Neural cell (in vitro differentiated cells): ENCODE measurements around the gene WDR37. TPM values are rescaled to one million over a fixed set of nuclear protein-coding genes. Genes with fewer than 3 reads are reported as not detected.

Source experiments
- H2AFZ ChIP-seq: fragments of 200-600, 300-800 bp; sonication (generic), shearing (Covaris generic); 2 replicates; pipeline ENCODE4 v1.6.0; 2014; ENCODE audit warnings: low read depth, mild to moderate bottlenecking, antibody characterized with exemption, low read length, moderate library complexity
- H3F3A ChIP-seq: fragments of 200-600 bp; shearing (Covaris generic); 2 replicates; pipeline ENCODE4 v1.6.1; 2016; ENCODE audit warnings: mild to moderate bottlenecking, moderate library complexity, mixed read lengths, antibody characterized with exemption, low read length; ENCODE audit not compliant: insufficient read depth, poor library complexity, severe bottlenecking
- H3K27ac ChIP-seq: fragments of 200-600, 300-800 bp; sonication (generic), shearing (Covaris generic); 2 replicates; pipeline ENCODE4 v1.5.1; 2014; ENCODE audit warnings: mild to moderate bottlenecking, low read length, moderate library complexity
- H3K27me3 ChIP-seq: fragments of 300-800, 200-600 bp; sonication (generic), shearing (Covaris generic); 2 replicates; pipeline ENCODE4 v1.6.0; 2014; ENCODE audit warnings: mild to moderate bottlenecking, low read depth, low read length, moderate library complexity; ENCODE audit not compliant: insufficient read depth
- H3K36me3 ChIP-seq: fragments of 300-800, 200-600 bp; sonication (generic), shearing (Covaris generic); 2 replicates; pipeline ENCODE4 v1.5.1; 2014; ENCODE audit warnings: mild to moderate bottlenecking, antibody characterized with exemption, low read length, moderate library complexity; ENCODE audit not compliant: insufficient read depth
- H3K4me2 ChIP-seq: fragments of 300-800, 200-600 bp; sonication (generic), shearing (Covaris generic); 2 replicates; pipeline ENCODE4 v1.6.0; 2014; ENCODE audit warnings: mild to moderate bottlenecking, low read length
- H3K4me3 ChIP-seq: fragments of 300-800, 200-600 bp; sonication (generic), shearing (Covaris generic); 2 replicates; pipeline ENCODE4 v1.5.1; 2014; ENCODE audit warnings: mild to moderate bottlenecking, low read length, moderate library complexity
- H3K79me2 ChIP-seq: fragments of 200-600 bp; shearing (Covaris generic); replicated peaks from 2 replicates; pipeline ENCODE4 v1.6.0; 2014; ENCODE audit warnings: mild to moderate bottlenecking, low read length, moderate library complexity; ENCODE audit not compliant: insufficient read depth
- H3K9ac ChIP-seq: fragments of 300-800, 200-600 bp; sonication (generic), shearing (Covaris generic); 2 replicates; pipeline ENCODE4 v1.6.1; 2016; ENCODE audit warnings: mild to moderate bottlenecking, low read length, mixed read lengths
- H3K9me2 ChIP-seq: fragments of 200-600 bp; shearing (Covaris generic); 2 replicates; pipeline ENCODE4 v1.6.1; 2016; ENCODE audit warnings: mild to moderate bottlenecking, low read length, mixed read lengths; ENCODE audit not compliant: insufficient read depth
- H3K9me3 ChIP-seq: fragments of 200-600, 300-800 bp; sonication (generic), shearing (Covaris generic); 2 replicates; pipeline ENCODE4 v1.6.1; 2016; ENCODE audit warnings: mild to moderate bottlenecking, mixed run types, low read length, moderate library complexity, mixed read lengths
- H4K20me1 ChIP-seq: fragments of 200-600 bp; shearing (Covaris generic); 2 replicates; pipeline ENCODE4 v1.6.1; 2016; ENCODE audit warnings: mild to moderate bottlenecking, mixed run types; ENCODE audit not compliant: insufficient read depth
- CTCF ChIP-seq: fragments of 450-650 bp; IDR thresholded peaks from 2 replicates; pipeline ENCODE4 v1.5.1; 2014; ENCODE audit warnings: antibody characterized with exemption, mild to moderate bottlenecking, moderate library complexity; ENCODE audit not compliant: poor library complexity, severe bottlenecking
- EP300 ChIP-seq: fragments of 450-650 bp; conservative IDR thresholded peaks from 2 replicates; pipeline ENCODE4 v1.6.1; 2014; ENCODE audit warnings: antibody characterized with exemption, mild to moderate bottlenecking, moderate library complexity; ENCODE audit not compliant: poor library complexity, severe bottlenecking
- EZH2 ChIP-seq: fragments of 200-600, 300-800 bp; shearing (Covaris generic), sonication (generic); IDR thresholded peaks from 2 replicates; pipeline ENCODE4 v1.6.1; 2014; ENCODE audit warnings: antibody characterized with exemption, low read length, borderline replicate concordance, mild to moderate bottlenecking; ENCODE audit not compliant: insufficient read depth, poor library complexity, severe bottlenecking
- MXI1 ChIP-seq: fragments of 450-650 bp; conservative IDR thresholded peaks from 2 replicates; pipeline ENCODE4 v1.6.1; 2014; ENCODE audit warnings: antibody characterized with exemption, mild to moderate bottlenecking; ENCODE audit not compliant: poor library complexity, severe bottlenecking
- POLR2AphosphoS5 ChIP-seq: IDR thresholded peaks from 2 replicates; pipeline ENCODE4 v1.6.1; 2012
- RAD21 ChIP-seq: fragments of 450-650 bp; conservative IDR thresholded peaks from 2 replicates; pipeline ENCODE4 v1.6.1; 2014; ENCODE audit warnings: antibody characterized with exemption, mild to moderate bottlenecking, moderate library complexity
- REST ChIP-seq: IDR thresholded peaks from 2 replicates; pipeline ENCODE4 v1.6.1; 2012; ENCODE audit warnings: borderline replicate concordance
- SMC3 ChIP-seq: fragments of 450-650 bp; conservative IDR thresholded peaks from 2 replicates; pipeline ENCODE4 v1.6.1; 2014; ENCODE audit warnings: antibody characterized with exemption, mild to moderate bottlenecking, moderate library complexity; ENCODE audit not compliant: poor library complexity
- TAF1 ChIP-seq: IDR thresholded peaks from 2 replicates; pipeline ENCODE4 v1.6.1; 2012; ENCODE audit warnings: low read depth
- polyA plus RNA-seq: library from polyadenylated mRNA; depleted of rRNA; stranded (reverse); fragments of >200 nt; gene quantifications from 2 replicates; pipeline ENCODE4 v1.2.3, GENCODE V29; 2014

Gene WDR37
- polyA plus RNA-seq, 1 donor from 2014 or later = 32.3 TPM

- Histone ChIP-seq H3K36me3 (peaks cover 5% of the 10 kb centered on the region), H3K9ac (no peak overlapping the region), H3K27me3 (no peaks in the 10 kb centered on the region), H3K9me3 (no peaks in the 10 kb centered on the region), H3F3A (no peaks in the 10 kb centered on the region), H3K4me3 (no peak overlapping the region), H3K27ac (no peak overlapping the region), H4K20me1 (no peaks in the 10 kb centered on the region), H3K4me2 (no peak overlapping the region), H3K79me2 (no peaks in the 10 kb centered on the region), H3K9me2 (no peaks in the 10 kb centered on the region), H2AFZ (no peak overlapping the region)
- no peak for TF ChIP-seq POLR2AphosphoS5
- TF ChIP-seq EP300 = no peak
- TF ChIP-seq RAD21 = no peak
- no peak for TF ChIP-seq MXI1
- TF ChIP-seq EZH2 = no peak
- TF ChIP-seq TAF1 = no peak
- TF ChIP-seq CTCF = no peak
- TF ChIP-seq SMC3 = no peak
- no peak for TF ChIP-seq REST
These were observed 75.0 kb downstream of the WDR37 start for GRCh38 chr10:1130995-1131790.

- Histone ChIP-seq H2AFZ (no peak overlapping the region), H3K9me3 (no peaks in the 10 kb centered on the region), H3K4me3 (no peak overlapping the region), H3F3A (no peaks in the 10 kb centered on the region), H3K9me2 (no peaks in the 10 kb centered on the region), H3K79me2 (no peaks in the 10 kb centered on the region), H3K4me2 (no peak overlapping the region), H3K9ac (no peak overlapping the region), H3K27ac (no peak overlapping the region), H3K36me3 (peaks cover 5% of the 10 kb centered on the region), H3K27me3 (no peaks in the 10 kb centered on the region), H4K20me1 (no peaks in the 10 kb centered on the region)
- no peak for TF ChIP-seq EZH2
- no peak for TF ChIP-seq POLR2AphosphoS5
- no peak for TF ChIP-seq TAF1
- no peak for TF ChIP-seq RAD21
- no peak for TF ChIP-seq EP300
These were observed 76.4 kb downstream of the WDR37 start for GRCh38 chr10:1132584-1132983.
